ENCODE measurements around the gene FMN1.

DNA sequence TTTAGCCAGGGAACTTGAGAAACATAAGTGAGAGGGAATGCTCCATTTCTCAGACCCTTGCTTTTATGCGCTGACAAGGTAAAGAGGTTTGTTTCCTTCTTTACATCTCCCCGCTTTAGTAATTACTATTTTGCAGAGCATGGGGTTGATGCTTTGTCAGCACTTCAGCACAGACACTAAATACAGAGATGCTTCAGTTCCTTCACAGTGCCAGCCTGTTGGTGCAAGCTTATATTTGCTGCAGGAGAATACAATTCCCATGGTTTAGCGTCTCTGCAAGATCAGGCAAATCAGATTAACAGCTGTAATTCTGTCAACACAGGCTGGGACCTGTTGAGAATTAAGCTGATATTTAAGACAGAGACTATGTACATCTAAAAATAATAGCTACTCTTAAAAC lies 2.9 kb downstream of the FMN1 start:
- TF ChIP-seq EZH2 (IDR thresholded peaks at IDR 0.05; ENCODE audit: borderline replicate concordance, low read depth, low read length, poor library complexity, severe bottlenecking) (no peak), CTCF (conservative IDR thresholded peaks at IDR 0.05; ENCODE audit: low read depth, low read length) (no peak)

All from A673 (cell line).